Psoas muscle (tissue), 8 donors: ENCODE measurements around the gene OR52N5. TPM values are rescaled to one million over a fixed set of nuclear protein-coding genes. Genes with fewer than 3 reads are reported as not detected.

Experiments
- ATAC-seq, 4 donors: fragments of 200-7000 bp; cut with Tn5 transposase; one replicate each; pipeline ENCODE4 v1.9.1; 2020; ENCODE audit warnings: moderate library complexity in 3 of 4, mild to moderate bottlenecking in 2 of 4
- DNase-seq, 2 donors: peaks; one replicate each; pipeline ENCODE4 v3.0.0-alpha.2; 2020
- H3K27ac ChIP-seq: fragments of 200-600 bp; one replicate; pipeline ENCODE4 v1.8.0; 2022
- H3K27me3 ChIP-seq, 3 donors: fragments of 200-600 bp in 1 of 3; one replicate each; pipeline versions ENCODE4 v1.6.1 to v1.8.0; 2013 to 2022; ENCODE audit warnings: low read length in 2 of 3, mild to moderate bottlenecking in 2 of 3, moderate library complexity in 1 of 3; ENCODE audit not compliant: insufficient read depth in 3 of 3
- H3K36me3 ChIP-seq, 2 donors: fragments of 200-600 bp in 1 of 2; one replicate each; pipeline versions ENCODE4 v1.6.1 to v1.8.0; 2013 to 2022; ENCODE audit warnings: low read depth in 1 of 2, mild to moderate bottlenecking in 1 of 2, moderate library complexity in 1 of 2; ENCODE audit not compliant: insufficient read depth in 1 of 2
- H3K4me1 ChIP-seq: fragments of 200-600 bp; one replicate; pipeline ENCODE4 v1.8.0; 2022
- H3K4me3 ChIP-seq: fragments of 200-600 bp; one replicate; pipeline ENCODE4 v1.8.0; 2022; ENCODE audit warnings: mild to moderate bottlenecking
- H3K9me3 ChIP-seq: fragments of 200-600 bp; one replicate; pipeline ENCODE4 v1.8.0; 2022
- WGBS, 3 donors: extraction: QIAGEN DNeasy Blood & Tissue Kit; methylation state at CpG; one replicate each; pipeline versions ENCODE4 v1.1.6 to v1.1.7; 2013; 5-methylcytosine and 5-hydroxymethylcytosine counted together
- intact Hi-C, 2 donors: fragments of 100-400 bp; cut with DNase I; formaldehyde crosslinking; loops; one replicate each; pipeline versions ENCODE4 v1.11.0 to v1.14.2; 2022
- polyA plus RNA-seq, 3 donors: library from polyadenylated mRNA; stranded (reverse); fragments of 200-250 nt; gene quantifications; one replicate each; pipeline ENCODE4 v1.2.3, GENCODE V29; 2013
- total RNA-seq, 4 donors: library from RNA; stranded (reverse); fragmentation: NEBNext Ultra II Directional in 2 of 4; extraction: Animal tissue kit (Norgen Biotek cat#: 25700) in 2 of 4; gene quantifications; one replicate each; pipeline versions ENCODE4 v1.2.1 to v1.2.4, GENCODE V29; 2021 to 2023
- TF ChIP-seq, protein P1 (sequence below): fragments of 200-600 bp; IDR thresholded peaks from one replicate; pipeline ENCODE4 v1.8.0; 2022; ENCODE audit warnings: antibody characterized with exemption
- donor health status: healthy with polysubstance abuse.
- donor health status: DM: no; HTN: no; CAD: no; lungs with moderate emphysema.
- donor health status: Bipolar disorder and iron deficiency.
- donor health status: healthy.
- donor health status: DM: yes; HTN: yes; CAD: no.
- donor health status: DM: no; HTN: no; CAD: no.
- donor health status: DM: no; HTN: no; CAD: no.
- donor health status: DM: yes; HTN: yes; CAD: no.

The OR52N5 gene
- total and polyA plus RNA-seq, 7 donors, result not detected

DNA sequence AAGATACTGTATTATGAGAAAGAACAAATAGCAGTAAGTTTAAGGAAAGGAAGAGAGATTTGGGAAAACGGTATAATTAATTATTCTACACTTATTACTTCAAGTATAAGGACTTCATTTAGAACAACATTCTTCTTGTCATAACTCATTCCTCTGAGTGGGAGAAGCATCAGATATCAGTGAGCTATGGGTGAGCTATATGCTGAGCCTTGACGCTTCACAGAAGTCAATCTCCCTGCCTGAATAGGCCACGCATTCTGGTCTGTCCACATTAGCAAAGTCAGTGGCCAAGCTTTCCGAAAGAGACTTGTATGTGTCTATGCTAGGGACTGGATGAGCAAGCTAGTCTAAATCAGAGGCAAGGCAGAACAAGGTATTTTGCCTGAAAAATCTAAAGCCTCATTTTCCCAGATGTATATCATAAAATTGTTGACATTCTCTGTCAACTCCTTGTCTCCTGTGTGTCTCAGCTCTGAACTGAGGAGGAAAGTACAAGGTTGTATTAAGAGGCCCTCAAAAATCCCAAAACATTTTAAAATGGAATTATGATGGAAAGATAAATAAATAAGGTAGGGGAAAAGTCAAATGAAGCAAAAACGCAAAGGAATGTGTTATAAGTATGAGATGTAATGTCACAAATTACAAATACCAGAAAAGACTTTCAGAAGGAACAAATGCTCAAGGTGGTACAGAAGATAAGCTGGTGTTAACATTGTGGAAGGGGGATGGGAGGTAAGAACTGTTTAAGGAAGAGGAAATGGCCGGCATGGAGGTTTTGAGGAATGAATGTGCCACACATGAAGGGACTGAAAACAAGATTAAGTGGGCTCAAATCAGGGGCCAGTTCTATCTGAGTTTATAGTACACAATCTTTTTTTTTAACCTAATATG is 27.0 kb upstream of the OR52N5 start:
- intact Hi-C loops, result loop anchor here (2.0 to 10.0 kb wide), 5 partner anchors 213 to 688 kb away; partner anchors contain the start of gene TRIM6 (in 1 of the 2)
- TF ChIP-seq, protein P1, sequence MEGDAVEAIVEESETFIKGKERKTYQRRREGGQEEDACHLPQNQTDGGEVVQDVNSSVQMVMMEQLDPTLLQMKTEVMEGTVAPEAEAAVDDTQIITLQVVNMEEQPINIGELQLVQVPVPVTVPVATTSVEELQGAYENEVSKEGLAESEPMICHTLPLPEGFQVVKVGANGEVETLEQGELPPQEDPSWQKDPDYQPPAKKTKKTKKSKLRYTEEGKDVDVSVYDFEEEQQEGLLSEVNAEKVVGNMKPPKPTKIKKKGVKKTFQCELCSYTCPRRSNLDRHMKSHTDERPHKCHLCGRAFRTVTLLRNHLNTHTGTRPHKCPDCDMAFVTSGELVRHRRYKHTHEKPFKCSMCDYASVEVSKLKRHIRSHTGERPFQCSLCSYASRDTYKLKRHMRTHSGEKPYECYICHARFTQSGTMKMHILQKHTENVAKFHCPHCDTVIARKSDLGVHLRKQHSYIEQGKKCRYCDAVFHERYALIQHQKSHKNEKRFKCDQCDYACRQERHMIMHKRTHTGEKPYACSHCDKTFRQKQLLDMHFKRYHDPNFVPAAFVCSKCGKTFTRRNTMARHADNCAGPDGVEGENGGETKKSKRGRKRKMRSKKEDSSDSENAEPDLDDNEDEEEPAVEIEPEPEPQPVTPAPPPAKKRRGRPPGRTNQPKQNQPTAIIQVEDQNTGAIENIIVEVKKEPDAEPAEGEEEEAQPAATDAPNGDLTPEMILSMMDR, result no peak
- DNase-seq (no peak), ATAC-seq (no peak)
- no peaks in the 10 kb centered on the region for H3K27me3 ChIP-seq
- no peaks in the 10 kb centered on the region for H3K4me1 ChIP-seq
- no peak overlapping the region for H3K27ac ChIP-seq
- H3K36me3 ChIP-seq, result no peaks in the 10 kb centered on the region
- H3K9me3 ChIP-seq, result no peaks in the 10 kb centered on the region
- WGBS, 3 donors, result 74 to 79% (median 79%) methylated on average over 6 of the region's 6 CpGs
- H3K4me3 ChIP-seq, result no peak overlapping the region

DNA sequence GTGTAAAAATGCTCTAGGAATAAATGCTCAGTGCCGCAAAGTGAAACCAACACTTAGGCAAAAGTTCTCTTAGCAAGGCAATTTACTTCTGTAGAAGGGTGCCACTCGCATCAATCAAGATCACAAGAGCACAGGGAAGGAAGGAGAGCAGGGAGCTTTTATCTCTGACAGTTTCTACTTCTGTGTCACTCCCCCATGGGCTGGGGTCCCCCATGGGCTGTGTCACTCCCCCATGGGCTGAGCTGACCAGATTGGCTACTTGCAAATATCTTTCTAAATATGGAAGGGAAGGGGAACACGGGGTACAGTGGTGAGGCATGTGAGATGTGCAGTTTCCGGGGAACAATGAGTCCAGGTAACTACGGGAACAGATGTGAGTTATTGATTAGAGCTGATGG is 26.0 kb upstream of the OR52N5 start:
- Histone ChIP-seq H3K4me1 (no peaks in the 10 kb centered on the region), H3K27me3 (no peaks in the 10 kb centered on the region), H3K36me3 (no peaks in the 10 kb centered on the region), H3K9me3 (no peaks in the 10 kb centered on the region), H3K4me3 (peak overlapping the region; percentile 58), H3K27ac (no peak overlapping the region)
- ATAC-seq, result no peak
- intact Hi-C loops, result loop anchor here (2.0 to 10.0 kb wide), 5 partner anchors 212 to 687 kb away; partner anchors contain the start of gene TRIM6 (in 1 of the 2)
- TF ChIP-seq, protein P1, result no peak
- 47 to 55% (median 51%) methylated on average over 5 of the region's 5 CpGs for WGBS, 3 donors
- DNase-seq, result no peak

DNA sequence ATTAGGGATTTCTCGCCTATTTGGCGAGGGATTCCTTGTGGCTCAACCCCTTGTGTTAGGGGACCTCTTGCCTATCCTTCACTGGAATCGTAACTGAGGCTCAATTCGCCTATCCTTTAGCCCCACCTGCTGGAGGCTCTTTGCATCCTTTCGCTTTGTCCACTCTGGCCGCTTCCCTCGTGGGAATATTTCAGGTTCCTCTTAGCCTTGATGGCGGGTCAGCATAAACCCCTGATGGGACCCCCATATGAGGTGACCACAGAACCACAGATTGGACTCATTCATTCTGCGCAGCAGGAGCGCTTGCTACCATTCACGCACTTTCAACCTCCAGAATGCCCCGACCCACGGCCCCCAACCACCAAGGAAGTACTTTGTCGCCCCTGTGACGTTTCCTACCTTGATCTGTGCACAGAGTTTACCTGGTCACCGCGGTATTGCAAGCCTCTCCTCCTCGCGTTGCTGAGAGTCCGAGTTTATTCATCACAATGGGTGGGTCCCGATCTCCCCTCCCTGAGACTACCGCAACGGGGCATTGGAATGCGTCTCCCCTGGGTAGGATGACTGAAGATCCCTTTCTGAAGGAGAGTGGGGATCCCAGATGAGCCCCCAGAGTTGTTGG is 25.5 kb upstream of the OR52N5 start, which contains the start of gene OR52N2:
TSS of gene OR52N2 (plus strand) at position 425 of the 622 bp plus-strand sequence. CDS start 11,412 bp downstream, outside the sequence.
- Histone ChIP-seq H3K27me3 (no peaks in the 10 kb centered on the region), H3K36me3 (no peaks in the 10 kb centered on the region), H3K9me3 (no peaks in the 10 kb centered on the region), H3K4me3 (peak within 1 kb of the TSS; percentile 58), H3K27ac (no peak within 1 kb of the TSS), H3K4me1 (no peaks in the 10 kb centered on the region)
- WGBS, 3 donors, result 7 to 9% (median 8%) methylated on average over 24 of the region's 24 CpGs
- ATAC-seq (peak; percentile 67 to 88 (median 78)), DNase-seq (peak; percentile 53 to 67)
- intact Hi-C loops, result loop anchor here (2.0 to 10.0 kb wide), 5 partner anchors 211 to 686 kb away; partner anchors contain the start of gene TRIM6 (in 1 of the 2)
- TF ChIP-seq, protein P1, result peak; percentile 64

DNA sequence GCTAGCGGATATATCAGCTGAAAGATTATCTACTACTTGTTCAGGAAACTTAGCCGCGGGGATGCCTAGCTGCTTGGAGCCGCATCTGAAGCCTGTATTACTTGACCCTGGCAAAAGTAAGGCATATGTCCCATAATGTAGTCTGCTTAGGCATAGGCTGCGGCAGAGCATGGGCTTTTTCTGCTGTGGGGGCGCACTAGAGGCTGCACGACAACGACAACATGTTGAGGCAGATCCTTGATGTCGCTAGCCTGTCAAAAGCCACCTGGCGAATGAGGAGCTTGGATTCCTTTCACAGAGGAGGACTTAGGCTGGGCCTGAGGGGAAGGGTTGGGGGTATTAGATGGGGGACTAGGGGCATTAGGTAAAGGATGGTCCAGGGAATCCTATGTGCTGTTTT is 24.4 kb upstream of the OR52N5 start:
- TF ChIP-seq, protein P1, result no peak
- Histone ChIP-seq H3K4me3 (no peak overlapping the region), H3K9me3 (no peaks in the 10 kb centered on the region), H3K36me3 (no peaks in the 10 kb centered on the region), H3K4me1 (no peaks in the 10 kb centered on the region), H3K27me3 (no peaks in the 10 kb centered on the region), H3K27ac (no peak overlapping the region)
- intact Hi-C loops, result loop anchor here (5.0 to 10.0 kb wide), 4 partner anchors 210 to 685 kb away; partner anchors contain the start of gene TRIM6 (in 1 of the 2)
- 59 to 63% (median 61%) methylated on average over 10 of the region's 10 CpGs for WGBS, 3 donors
- no peak for ATAC-seq
- no peak for DNase-seq
